ENCODE measurements around the gene NUDT7.

NUDT7 gene

DNA sequence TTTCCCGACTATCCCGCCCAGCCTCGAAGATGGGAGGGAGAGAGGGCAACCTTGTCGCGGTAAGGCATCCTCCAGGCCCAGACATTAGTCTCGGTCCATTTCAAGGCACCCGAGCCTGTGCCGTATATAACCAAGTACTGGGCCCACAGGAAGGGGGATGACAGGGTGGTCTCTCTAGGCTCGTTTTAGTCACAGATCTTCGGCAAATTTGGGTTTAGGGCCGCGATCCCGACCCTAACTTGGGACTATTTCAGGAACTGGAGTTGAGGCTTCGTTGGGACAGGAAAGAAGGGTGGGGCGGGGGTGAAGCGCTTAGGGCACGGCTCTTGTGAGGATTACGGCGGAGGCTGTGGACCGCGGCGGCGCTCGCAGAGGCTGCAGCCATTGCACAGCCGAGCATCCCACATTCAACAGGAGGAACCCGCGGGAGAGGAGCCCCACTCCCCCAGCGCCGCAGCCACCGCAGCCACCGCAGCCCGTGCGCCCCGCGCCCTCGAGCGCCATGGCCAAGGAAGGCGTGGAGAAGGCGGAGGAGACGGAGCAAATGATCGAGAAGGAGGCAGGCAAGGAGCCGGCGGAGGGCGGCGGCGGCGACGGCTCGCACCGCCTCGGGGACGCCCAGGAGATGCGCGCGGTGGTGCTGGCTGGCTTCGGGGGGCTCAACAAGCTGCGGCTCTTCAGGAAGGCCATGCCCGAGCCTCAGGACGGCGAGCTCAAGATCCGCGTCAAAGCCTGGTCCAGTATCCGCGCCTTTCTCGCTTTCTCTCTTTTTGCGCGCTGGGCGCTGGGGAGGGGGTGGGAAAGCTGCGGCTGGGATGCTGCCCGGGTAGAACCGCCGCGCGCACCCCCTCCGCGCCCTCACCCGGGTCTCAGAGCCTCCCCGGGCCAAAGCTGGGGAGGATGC, 66.1 kb downstream of the NUDT7 start, which contains the start of gene VAT1L:
Gene VAT1L (plus strand): TSS at position 384 of the 904 bp plus-strand sequence. CDS start 119 bp downstream, at position 503.
- Histone ChIP-seq H3K36me3 (ENCODE audit: control insufficient read depth, insufficient read depth, low read length) (no peaks in the 10 kb centered on the region), H3K9me3 (ENCODE audit: control insufficient read depth, low read length) (no peaks in the 10 kb centered on the region), H3K27ac (ENCODE audit: low read depth, low read length, severe bottlenecking) (no peak within 1 kb of the TSS), H3K4me1 (ENCODE audit: control insufficient read depth, insufficient read depth, low read length, poor library complexity, severe bottlenecking) (peaks cover 3% of the 10 kb centered on the region), H3K4me3 (ENCODE audit: extremely low read depth, insufficient read depth, low read length, poor library complexity, severe bottlenecking) (peak within 1 kb of the TSS; percentile 63)
- 0% methylated on average over 46 to 65 of the region's 78 CpGs for WGBS, 2 experiments (ENCODE audit: insufficient coverage in 2 of 2)

DNA sequence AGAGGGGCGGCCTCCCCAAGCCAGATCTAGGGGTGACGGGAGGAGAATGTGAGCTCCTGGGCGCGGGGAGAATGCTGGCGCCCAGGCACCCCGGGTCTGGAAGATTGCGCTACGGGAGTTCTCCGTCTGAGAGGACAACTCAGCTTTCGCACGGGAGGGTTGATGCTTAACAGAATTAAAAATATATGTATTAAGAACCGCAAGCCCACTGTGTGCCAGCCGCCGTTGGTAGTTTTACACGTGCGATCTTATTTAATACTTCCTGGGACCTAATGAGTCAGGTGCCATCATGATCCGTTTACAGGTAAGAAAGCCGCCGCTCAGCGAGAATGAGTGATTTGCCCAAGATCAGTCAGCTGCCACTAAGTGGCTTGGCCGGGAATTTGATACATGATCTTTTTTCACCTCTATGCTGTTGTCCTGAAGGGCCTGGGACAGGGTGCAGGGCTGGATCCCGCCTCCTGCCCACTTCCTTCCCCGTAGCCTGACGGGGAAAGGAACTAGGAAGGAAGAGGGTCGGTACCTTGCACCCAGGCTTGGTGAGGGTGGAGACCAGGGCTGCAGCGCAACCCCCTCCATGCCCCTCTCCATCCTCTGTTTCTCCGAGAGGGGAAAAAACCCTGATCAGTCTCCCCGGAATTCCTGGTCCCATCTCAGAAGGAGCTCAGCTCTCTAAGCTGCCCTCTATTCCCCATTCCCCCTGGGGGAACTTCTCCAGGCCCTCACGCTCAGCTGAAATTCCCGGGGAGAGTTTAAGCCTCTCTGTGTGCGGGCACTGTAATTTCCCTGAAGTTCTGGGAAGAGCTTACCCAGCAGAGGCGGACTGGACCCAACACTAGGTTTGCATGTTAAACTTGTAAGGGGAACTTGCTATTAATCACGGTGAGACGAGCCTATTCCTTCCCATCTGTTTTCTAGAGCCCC, 67.0 kb downstream of the NUDT7 start:
- Histone ChIP-seq H3K4me3 (ENCODE audit: extremely low read depth, insufficient read depth, low read length, poor library complexity, severe bottlenecking) (peak overlapping the region; percentile 63), H3K9me3 (ENCODE audit: control insufficient read depth, low read length) (no peaks in the 10 kb centered on the region), H3K36me3 (ENCODE audit: control insufficient read depth, insufficient read depth, low read length) (no peaks in the 10 kb centered on the region), H3K4me1 (ENCODE audit: control insufficient read depth, insufficient read depth, low read length, poor library complexity, severe bottlenecking) (peaks cover 3% of the 10 kb centered on the region), H3K27ac (ENCODE audit: low read depth, low read length, severe bottlenecking) (no peak overlapping the region)
- 2 to 3% methylated on average over 19 to 22 of the region's 34 CpGs for WGBS, 2 experiments (ENCODE audit: insufficient coverage in 2 of 2)

DNA sequence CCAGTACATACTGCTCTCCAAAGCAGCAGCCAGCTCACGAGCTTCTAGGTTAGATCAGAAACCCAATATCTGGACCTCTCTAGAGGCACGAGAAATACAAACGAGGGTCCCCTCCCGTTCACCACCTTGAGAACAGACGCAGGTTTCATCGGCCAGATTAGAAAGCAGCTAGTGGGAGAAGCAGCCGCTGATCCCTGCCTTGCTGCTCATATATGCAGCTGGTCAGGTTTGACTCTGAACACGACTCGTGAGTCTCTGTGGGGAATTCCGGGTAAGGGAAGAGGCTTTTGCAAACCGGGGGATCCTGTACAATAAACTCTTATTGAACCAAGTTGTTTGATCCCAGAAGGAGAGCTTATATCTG, 67.7 kb downstream of the NUDT7 start:
- no peaks in the 10 kb centered on the region for H3K9me3 ChIP-seq (ENCODE audit: control insufficient read depth, low read length)
- H3K4me1 ChIP-seq (ENCODE audit: control insufficient read depth, insufficient read depth, low read length, poor library complexity, severe bottlenecking), result peaks cover 3% of the 10 kb centered on the region
- peak overlapping the region; percentile 63 for H3K4me3 ChIP-seq (ENCODE audit: extremely low read depth, insufficient read depth, low read length, poor library complexity, severe bottlenecking)
- H3K36me3 ChIP-seq (ENCODE audit: control insufficient read depth, insufficient read depth, low read length), result no peaks in the 10 kb centered on the region
- H3K27ac ChIP-seq (ENCODE audit: low read depth, low read length, severe bottlenecking), result no peak overlapping the region
- WGBS, 2 experiments (ENCODE audit: insufficient coverage in 2 of 2), result 10 to 13% methylated on average over 5 to 9 of the region's 11 CpGs

DNA sequence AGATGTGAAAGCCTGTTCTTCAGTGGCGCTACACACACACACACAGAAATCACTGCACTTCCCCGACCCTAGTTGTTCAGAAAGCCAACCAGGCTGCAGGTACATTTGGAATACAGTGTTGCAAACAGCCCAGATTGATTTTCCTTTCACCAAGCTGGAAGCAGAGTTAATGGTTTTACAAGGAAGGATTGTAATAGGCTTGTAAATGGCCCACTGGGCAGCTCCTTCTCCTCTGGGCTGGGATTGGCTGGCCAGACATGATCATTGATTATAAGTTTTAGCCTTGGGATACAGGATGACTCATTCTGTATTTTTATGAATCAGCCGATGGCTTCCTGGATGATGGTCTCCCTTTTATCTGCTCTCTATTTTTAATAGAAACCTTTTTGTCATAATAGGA, 68.6 kb downstream of the NUDT7 start:
- H3K4me1 ChIP-seq (ENCODE audit: control insufficient read depth, insufficient read depth, low read length, poor library complexity, severe bottlenecking), result peaks cover 3% of the 10 kb centered on the region
- H3K4me3 ChIP-seq (ENCODE audit: extremely low read depth, insufficient read depth, low read length, poor library complexity, severe bottlenecking), result no peak overlapping the region
- H3K36me3 ChIP-seq (ENCODE audit: control insufficient read depth, insufficient read depth, low read length), result no peaks in the 10 kb centered on the region
- H3K27ac ChIP-seq (ENCODE audit: low read depth, low read length, severe bottlenecking), result no peak overlapping the region
- 100% methylated on average over 1 of the region's 3 CpGs; no CpG with 5 or more reads in 1 of the 2 experiments for WGBS, 2 experiments (ENCODE audit: insufficient coverage in 2 of 2)
- H3K9me3 ChIP-seq (ENCODE audit: control insufficient read depth, low read length), result no peaks in the 10 kb centered on the region

Data from mesodermal cell (in vitro differentiated cells).